ENCODE measurements around the gene NPC1.

- TF ChIP-seq POLR2A (IDR thresholded peaks at IDR 0.05; ENCODE audit: low read depth, low read length) (no peak), SPI1 (IDR thresholded peaks at IDR 0.05; ENCODE audit: low read depth, low read length) (no peak), TAF1 (IDR thresholded peaks at IDR 0.05; ENCODE audit: low read depth, low read length) (no peak), POLR2AphosphoS5 (IDR thresholded peaks at IDR 0.05; ENCODE audit: low read depth, low read length) (no peak), POU2F2 (IDR thresholded peaks at IDR 0.05; ENCODE audit: low read depth, low read length) (no peak), PAX5 (IDR thresholded peaks at IDR 0.05; ENCODE audit: insufficient read depth, low read length, severe bottlenecking) (no peak)
These were observed 13.7 kb downstream of the NPC1 start for GRCh38 chr18:23572570-23572969.
